PC-9 (cell line): ENCODE results near the gene TLCD3B. TPM values are rescaled to one million over a fixed set of nuclear protein-coding genes. Genes with fewer than 3 reads are reported as not detected.

ENCODE experiments used
- BruUV-seq: library from RNA; stranded (reverse); fragments of 400-500 nt; replicated peaks from 2 replicates; lab custom pipeline; 2021; lab: Mats Ljungman, UMichigan
- CTCF ChIA-PET: fragments of 300-600 bp; sonication (Branson Sonifier 250); formaldehyde crosslinking; loops from one replicate; lab custom pipeline; 2022; ENCODE audit warnings: antibody characterized with exemption; lab: Charles Lee
- POLR2A ChIA-PET: fragments of 300-600 bp; sonication (Branson Sonifier 250); formaldehyde crosslinking; loops from one replicate; lab custom pipeline; 2022; ENCODE audit warnings: antibody characterized with exemption; ENCODE audit not compliant: unreplicated experiment; lab: Charles Lee
- DNase-seq, 2 experiments: peaks; one replicate each; pipeline versions ENCODE4 v3.0.0 to v3.0.0-alpha.2; 2015 to 2022; ENCODE audit warnings: mixed read lengths in 1 of 2
- H2AFZ ChIP-seq: fragments of 200-600 bp; sonication (generic); 2 replicates; pipeline ENCODE4 v1.8.1; 2017; ENCODE audit warnings: antibody characterized with exemption
- H3F3A ChIP-seq: fragments of 200-600 bp; sonication (generic); 2 replicates; pipeline ENCODE4 v1.8.1; 2017; ENCODE audit warnings: antibody characterized with exemption, mild to moderate bottlenecking, low read depth; ENCODE audit not compliant: insufficient read depth
- H3K27ac ChIP-seq: fragments of 200-600 bp; sonication (generic); 2 replicates; pipeline ENCODE4 v1.6.1; 2016; ENCODE audit warnings: mixed run types
- H3K27me3 ChIP-seq: fragments of 200-600 bp; sonication (generic); 2 replicates; pipeline ENCODE4 v1.6.1; 2016; ENCODE audit warnings: low read depth, mixed run types; ENCODE audit not compliant: insufficient read depth
- H3K36me3 ChIP-seq: fragments of 200-600 bp; sonication (generic); 2 replicates; pipeline ENCODE4 v1.6.1; 2016; ENCODE audit warnings: low read depth, mixed run types
- H3K4me1 ChIP-seq: fragments of 200-600 bp; sonication (generic); replicated peaks from 2 replicates; pipeline ENCODE4 v1.6.1; 2016; ENCODE audit warnings: mixed run types; ENCODE audit not compliant: insufficient read depth
- H3K4me2 ChIP-seq: fragments of 200-600 bp; sonication (generic); 2 replicates; pipeline ENCODE4 v1.6.1; 2017; ENCODE audit warnings: mixed run types
- H3K4me3 ChIP-seq: fragments of 200-600 bp; sonication (generic); 2 replicates; pipeline ENCODE4 v1.6.1; 2016; ENCODE audit warnings: mixed run types
- H3K79me2 ChIP-seq: fragments of 200-600 bp; sonication (generic); 2 replicates; pipeline ENCODE4 v1.6.1; 2017; ENCODE audit warnings: low read depth, mixed run types
- H3K9me2 ChIP-seq: fragments of 200-600 bp; sonication (generic); 2 replicates; pipeline ENCODE4 v1.8.1; 2017; ENCODE audit warnings: mild to moderate bottlenecking; ENCODE audit not compliant: insufficient read depth
- H3K9me3 ChIP-seq: fragments of 200-600 bp; sonication (generic); 2 replicates; pipeline ENCODE4 v1.8.1; 2016; ENCODE audit warnings: low read depth; ENCODE audit not compliant: insufficient read depth
- H4K20me1 ChIP-seq: fragments of 200-600 bp; sonication (generic); 2 replicates; pipeline ENCODE4 v1.8.1; 2017; ENCODE audit not compliant: insufficient read depth
- CTCF ChIP-seq: fragments of 200-600 bp; sonication (generic); conservative IDR thresholded peaks from 2 replicates; pipeline ENCODE4 v1.6.1; 2017; ENCODE audit warnings: mixed run types, antibody characterized with exemption, mild to moderate bottlenecking, moderate library complexity
- EZH2 ChIP-seq: fragments of 200-600 bp; sonication (generic); IDR thresholded peaks from 2 replicates; pipeline ENCODE4 v1.8.0; 2017; ENCODE audit warnings: antibody characterized with exemption, low read depth
- intact Hi-C: fragments of 100-400 bp; cut with micrococcal nuclease; formaldehyde crosslinking; loops from one replicate; pipeline ENCODE4 v1.10.0; 2022; ENCODE audit not compliant: unreplicated experiment
- total RNA-seq: library from RNA; stranded (reverse); gene quantifications from 2 replicates; pipeline ENCODE4 v1.2.3, GENCODE V29; 2021

The TLCD3B gene
- total RNA-seq, 1 experiment from 2014 or later = 5.8 TPM

GRCh38 chr16:30025156-30025555, 5.9 kb downstream of the TLCD3B start:
- POLR2A ChIA-PET = no interaction called here
- H3K79me2 ChIP-seq = no peaks in the 10 kb centered on the region
- intact Hi-C loops = no loop called here

GRCh38 chr16:30024451-30024850, 6.6 kb downstream of the TLCD3B start:
- no TSS peak for BruUV-seq
- TF ChIP-seq CTCF = no peak
- TF ChIP-seq EZH2 = no peak
- intact Hi-C loops = no loop called here

More at GRCh38 chr16:30025156-30025555, 5.9 kb downstream of the TLCD3B start:
- CTCF ChIA-PET = no interaction called here
- Histone ChIP-seq H3K9me2 (no peaks in the 10 kb centered on the region), H3K9me3 (no peaks in the 10 kb centered on the region), H3K27ac (no peak overlapping the region), H4K20me1 (no peaks in the 10 kb centered on the region), H3K4me2 (no peak overlapping the region), H3K27me3 (peaks cover 70% of the 10 kb centered on the region), H3K36me3 (no peaks in the 10 kb centered on the region), H3K4me1 (no peaks in the 10 kb centered on the region; the same call in 1 of the 2 replicates), H2AFZ (no peak overlapping the region), H3F3A (peaks cover 5% of the 10 kb centered on the region; the same call in 1 of the 2 replicates), H3K4me3 (no peak overlapping the region)
- BruUV-seq = no TSS peak
- no peak for DNase-seq
- TF ChIP-seq EZH2 = no peak
- no peak for TF ChIP-seq CTCF

GRCh38 chr16:30023586-30023985, 7.5 kb downstream of the TLCD3B start:
- Histone ChIP-seq H2AFZ (no peak overlapping the region), H3K36me3 (no peaks in the 10 kb centered on the region), H3K4me2 (no peak overlapping the region), H3K4me1 (no peaks in the 10 kb centered on the region; the same call in 1 of the 2 replicates), H3K4me3 (no peak overlapping the region), H3K9me3 (no peaks in the 10 kb centered on the region), H4K20me1 (no peaks in the 10 kb centered on the region), H3K9me2 (no peaks in the 10 kb centered on the region), H3F3A (peaks cover 15% of the 10 kb centered on the region), H3K79me2 (no peaks in the 10 kb centered on the region), H3K27me3 (peaks cover 54% of the 10 kb centered on the region), H3K27ac (no peak overlapping the region)
- intact Hi-C loops = no loop called here
- BruUV-seq = no TSS peak
- DNase-seq = no peak
- ChIA-PET POLR2A (no interaction called here), CTCF (interaction anchor here (1.8 kb wide), 1 partner anchor 8 kb away, joined by 10 read pairs; no protein-coding TSS in a partner anchor)
- no peak for TF ChIP-seq EZH2
- no peak for TF ChIP-seq CTCF

More at GRCh38 chr16:30024451-30024850, 6.6 kb downstream of the TLCD3B start:
- no peak for DNase-seq
- Histone ChIP-seq H3K4me1 (no peaks in the 10 kb centered on the region; the same call in 1 of the 2 replicates), H3K27ac (no peak overlapping the region), H4K20me1 (no peaks in the 10 kb centered on the region), H3K4me2 (no peak overlapping the region), H3K4me3 (no peak overlapping the region), H3K9me3 (no peaks in the 10 kb centered on the region), H3K79me2 (no peaks in the 10 kb centered on the region), H3K36me3 (no peaks in the 10 kb centered on the region), H2AFZ (no peak overlapping the region), H3K27me3 (peaks cover 63% of the 10 kb centered on the region), H3K9me2 (no peaks in the 10 kb centered on the region), H3F3A (peaks cover 7% of the 10 kb centered on the region)
- ChIA-PET CTCF (no interaction called here), POLR2A (no interaction called here)
